ENCODE measurements around the gene SCFD2.

- TF ChIP-seq CTCF (IDR thresholded peaks at IDR 0.05 in 4 of 5, conservative IDR thresholded peaks at IDR 0.05 in 1 of 5) = no peak
- no peak for TF ChIP-seq POLR2A (IDR thresholded peaks at IDR 0.05)
Observed at GRCh38 chr4:53013873-53014775, 351.7 kb downstream of the SCFD2 start.
